Ishikawa (cell line): ENCODE data around the gene ARMH4.

Experiments
- EGR1 ChIP-seq: IDR thresholded peaks from 2 replicates; pipeline ENCODE4 v1.6.1; 2012
- TAF1 ChIP-seq: IDR thresholded peaks from 2 replicates; pipeline ENCODE4 v1.6.1; 2012; ENCODE audit warnings: low read depth, mild to moderate bottlenecking
- TEAD4 ChIP-seq: IDR thresholded peaks from 2 replicates; pipeline ENCODE4 v1.6.1; 2012
- YY1 ChIP-seq: IDR thresholded peaks from 2 replicates; pipeline ENCODE4 v1.6.1; 2012; ENCODE audit warnings: low read depth
- ZBTB7A ChIP-seq: IDR thresholded peaks from 2 replicates; pipeline ENCODE4 v1.6.1; 2012; ENCODE audit warnings: low read depth
- TF ChIP-seq, protein P1 (sequence below): IDR thresholded peaks from 2 replicates; pipeline ENCODE4 v1.6.1; 2012
- TF ChIP-seq, protein P2 (sequence below): IDR thresholded peaks from 2 replicates; pipeline ENCODE4 v1.6.1; 2012; ENCODE audit warnings: low read depth, mild to moderate bottlenecking

DNA sequence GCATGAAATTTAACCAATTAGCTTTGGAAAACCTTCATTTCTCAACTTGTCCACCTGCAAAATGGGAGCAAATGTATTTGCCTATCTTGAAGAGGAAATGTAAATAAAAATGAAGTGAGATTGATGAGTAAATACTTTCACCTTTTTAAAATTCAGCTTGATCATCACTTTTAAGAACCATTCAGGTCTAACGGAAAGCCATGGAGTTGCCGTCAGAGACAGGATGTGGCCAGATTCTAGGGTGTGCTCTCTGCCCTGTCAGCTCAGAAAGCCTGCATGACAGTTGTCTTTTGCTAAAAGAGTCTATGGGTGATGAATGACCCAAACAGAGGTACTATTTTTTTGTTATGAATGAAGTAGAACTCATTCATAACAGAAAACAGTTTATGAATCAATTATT is 181.8 kb downstream of the ARMH4 start:
- TF ChIP-seq EGR1: no peak
- TF ChIP-seq TEAD4: no peak
- TF ChIP-seq ZBTB7A: no peak
- TF ChIP-seq YY1: no peak
- TF ChIP-seq, protein P1, sequence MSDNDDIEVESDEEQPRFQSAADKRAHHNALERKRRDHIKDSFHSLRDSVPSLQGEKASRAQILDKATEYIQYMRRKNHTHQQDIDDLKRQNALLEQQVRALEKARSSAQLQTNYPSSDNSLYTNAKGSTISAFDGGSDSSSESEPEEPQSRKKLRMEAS: no peak
- TF ChIP-seq, protein P2, sequence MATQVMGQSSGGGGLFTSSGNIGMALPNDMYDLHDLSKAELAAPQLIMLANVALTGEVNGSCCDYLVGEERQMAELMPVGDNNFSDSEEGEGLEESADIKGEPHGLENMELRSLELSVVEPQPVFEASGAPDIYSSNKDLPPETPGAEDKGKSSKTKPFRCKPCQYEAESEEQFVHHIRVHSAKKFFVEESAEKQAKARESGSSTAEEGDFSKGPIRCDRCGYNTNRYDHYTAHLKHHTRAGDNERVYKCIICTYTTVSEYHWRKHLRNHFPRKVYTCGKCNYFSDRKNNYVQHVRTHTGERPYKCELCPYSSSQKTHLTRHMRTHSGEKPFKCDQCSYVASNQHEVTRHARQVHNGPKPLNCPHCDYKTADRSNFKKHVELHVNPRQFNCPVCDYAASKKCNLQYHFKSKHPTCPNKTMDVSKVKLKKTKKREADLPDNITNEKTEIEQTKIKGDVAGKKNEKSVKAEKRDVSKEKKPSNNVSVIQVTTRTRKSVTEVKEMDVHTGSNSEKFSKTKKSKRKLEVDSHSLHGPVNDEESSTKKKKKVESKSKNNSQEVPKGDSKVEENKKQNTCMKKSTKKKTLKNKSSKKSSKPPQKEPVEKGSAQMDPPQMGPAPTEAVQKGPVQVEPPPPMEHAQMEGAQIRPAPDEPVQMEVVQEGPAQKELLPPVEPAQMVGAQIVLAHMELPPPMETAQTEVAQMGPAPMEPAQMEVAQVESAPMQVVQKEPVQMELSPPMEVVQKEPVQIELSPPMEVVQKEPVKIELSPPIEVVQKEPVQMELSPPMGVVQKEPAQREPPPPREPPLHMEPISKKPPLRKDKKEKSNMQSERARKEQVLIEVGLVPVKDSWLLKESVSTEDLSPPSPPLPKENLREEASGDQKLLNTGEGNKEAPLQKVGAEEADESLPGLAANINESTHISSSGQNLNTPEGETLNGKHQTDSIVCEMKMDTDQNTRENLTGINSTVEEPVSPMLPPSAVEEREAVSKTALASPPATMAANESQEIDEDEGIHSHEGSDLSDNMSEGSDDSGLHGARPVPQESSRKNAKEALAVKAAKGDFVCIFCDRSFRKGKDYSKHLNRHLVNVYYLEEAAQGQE: no peak
- no peak for TF ChIP-seq TAF1
